ENCODE data around the gene SMC3.
A peak's percentile ranks its signal among the peaks of the same experiment; 100 is the strongest.
"Not testable (repeated sequence)": the region's sequence is repeated elsewhere in the genome, so short reads cannot be mapped to it uniquely, and the experiment has no call there.

The SMC3 gene

DNA sequence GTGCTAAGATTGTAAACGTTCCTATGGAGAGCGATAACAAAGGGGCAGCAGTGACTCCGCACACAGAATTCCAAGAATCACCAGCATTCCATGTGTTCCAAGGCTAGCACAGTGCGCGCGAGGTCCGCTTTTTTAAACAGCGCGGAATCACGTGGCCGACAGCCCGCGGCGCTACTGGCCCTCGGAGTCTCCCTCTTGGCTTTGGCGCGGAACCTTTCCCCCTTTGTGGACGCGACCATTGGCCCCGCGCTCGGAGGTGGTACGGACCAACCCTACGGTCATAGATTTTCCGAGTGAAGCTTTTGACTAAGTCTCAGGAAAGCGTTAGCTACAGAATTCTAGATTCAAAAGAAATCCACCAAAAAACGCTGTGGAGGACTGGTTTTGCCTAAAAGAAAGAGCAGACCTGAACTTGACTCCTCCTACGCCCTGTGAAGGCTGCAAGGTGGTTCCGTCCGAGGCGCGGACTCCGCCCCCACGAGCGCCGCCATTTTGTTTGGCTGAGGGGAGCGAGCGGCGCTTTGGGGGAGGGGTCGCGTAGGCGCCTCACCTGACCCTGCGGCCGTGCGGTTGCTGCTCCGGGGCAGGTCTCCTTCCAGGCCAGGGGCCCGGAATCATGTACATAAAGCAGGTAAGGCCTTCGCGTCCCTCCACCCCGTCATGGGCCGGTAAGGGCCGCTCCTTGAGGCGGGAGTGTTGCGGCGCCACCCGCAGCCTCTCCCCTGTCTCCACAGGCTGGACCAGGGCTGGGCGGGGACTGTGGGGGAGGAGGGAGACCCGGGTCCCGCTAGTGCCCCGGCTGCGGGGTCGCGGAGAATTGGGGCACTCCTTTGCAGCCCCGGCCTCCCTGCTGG lies at the start of gene SMC3:
Gene SMC3 (plus strand): TSS at position 495 of the 854 bp plus-strand sequence. CDS start 122 bp downstream, at position 617.
- peak; percentile 94 to 96 (median 95) for DNase-seq

DNA sequence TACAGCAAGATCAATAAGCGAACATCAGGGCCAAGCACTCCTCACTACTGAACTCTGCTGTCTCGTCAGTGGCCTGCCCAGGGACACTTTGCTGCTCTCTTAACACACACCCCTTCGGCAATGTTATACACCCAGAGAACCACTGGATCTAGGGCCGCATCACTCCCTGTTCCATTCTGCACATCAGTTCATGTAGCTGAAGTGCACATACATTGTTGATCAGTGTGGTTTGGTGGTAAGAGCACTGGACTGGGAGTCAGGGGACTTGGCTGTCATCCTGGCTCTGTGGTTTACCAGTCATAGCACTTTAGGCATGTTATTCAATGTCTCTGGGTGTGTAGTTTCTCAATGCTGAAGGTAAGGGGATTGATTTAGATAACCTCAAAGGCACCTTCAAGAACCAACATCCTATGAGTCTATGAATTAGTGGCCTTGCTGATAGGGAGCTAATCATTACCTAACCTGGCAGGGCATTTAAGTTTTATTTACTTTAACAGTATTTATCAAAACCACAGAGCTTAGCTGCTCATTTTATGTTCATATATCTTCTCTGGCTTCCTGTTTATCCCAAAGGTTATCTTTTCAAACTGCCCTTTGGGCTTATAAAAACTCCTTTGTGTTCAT lies 45.0 kb upstream of the SMC3 start:
- no peak for DNase-seq

DNA sequence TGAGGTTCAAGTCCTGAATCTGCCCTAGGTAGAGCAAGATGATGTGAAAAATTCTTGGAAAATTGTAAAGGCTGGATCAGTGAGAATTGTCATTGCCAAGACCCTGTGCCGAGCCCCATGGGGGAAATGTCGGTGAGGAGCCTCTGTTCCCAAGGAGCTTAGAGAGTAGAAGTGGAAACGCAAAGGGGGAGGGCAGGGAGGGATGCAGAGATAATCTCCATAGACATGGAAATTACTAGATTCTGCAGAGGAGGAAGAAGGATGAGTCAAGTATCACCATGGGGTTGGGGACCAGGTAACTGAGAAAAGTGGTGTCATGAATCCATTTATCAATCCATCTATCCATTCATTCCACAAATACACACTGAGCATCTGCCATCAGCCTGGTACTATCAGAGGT lies 43.8 kb upstream of the SMC3 start:
- DNase-seq: no peak

DNA sequence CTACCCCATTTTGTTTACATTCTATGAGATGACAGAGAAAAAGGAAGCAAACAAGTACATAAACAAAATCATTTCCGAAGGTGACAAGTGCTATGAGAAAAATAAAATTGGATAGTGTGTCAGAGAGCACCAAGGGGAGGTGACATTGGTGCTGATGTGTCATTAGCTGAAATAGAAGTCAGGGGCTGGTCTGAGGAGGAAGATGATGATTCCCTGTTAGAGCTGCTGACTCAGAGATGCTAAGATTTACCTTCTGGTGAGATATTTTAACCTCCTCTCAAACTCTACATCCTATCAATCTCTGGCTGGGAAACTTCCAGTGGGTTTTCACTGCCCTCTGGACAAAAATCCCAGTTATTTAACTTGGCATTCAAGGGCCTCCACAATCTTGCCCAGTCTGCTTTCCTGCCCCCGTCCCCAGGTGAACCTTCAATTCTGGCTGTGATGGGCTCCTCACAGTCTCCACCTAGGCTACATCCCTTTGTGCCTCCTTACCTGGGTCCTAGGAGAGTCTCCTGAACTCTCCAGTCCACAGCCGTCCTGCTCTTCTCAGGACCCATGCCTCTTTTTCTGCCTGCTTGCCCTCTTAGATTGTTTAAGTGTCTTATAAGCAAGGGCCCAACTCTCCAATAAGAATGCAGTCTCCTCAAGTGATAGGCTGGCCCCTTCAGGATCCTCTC lies 43.2 kb upstream of the SMC3 start:
- DNase-seq: no peak

DNA sequence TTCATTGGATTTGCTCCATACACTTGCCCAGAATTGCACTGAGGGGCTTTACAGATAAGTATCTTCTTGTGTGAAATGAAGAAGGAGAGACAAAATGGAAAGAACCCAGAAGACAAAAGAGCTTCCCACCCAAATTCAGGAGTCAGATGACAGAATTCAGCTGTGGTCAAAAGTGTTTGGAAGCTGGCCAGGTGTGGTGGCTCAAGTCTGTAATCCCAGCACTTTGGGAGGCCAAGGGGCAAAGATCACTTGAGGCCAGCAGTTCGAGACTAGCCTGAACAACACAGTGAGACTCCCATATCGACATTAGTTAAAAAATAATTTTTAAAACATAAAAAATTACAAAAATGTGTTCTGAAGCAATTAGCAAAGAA lies 42.6 kb upstream of the SMC3 start:
- DNase-seq: no peak

DNA sequence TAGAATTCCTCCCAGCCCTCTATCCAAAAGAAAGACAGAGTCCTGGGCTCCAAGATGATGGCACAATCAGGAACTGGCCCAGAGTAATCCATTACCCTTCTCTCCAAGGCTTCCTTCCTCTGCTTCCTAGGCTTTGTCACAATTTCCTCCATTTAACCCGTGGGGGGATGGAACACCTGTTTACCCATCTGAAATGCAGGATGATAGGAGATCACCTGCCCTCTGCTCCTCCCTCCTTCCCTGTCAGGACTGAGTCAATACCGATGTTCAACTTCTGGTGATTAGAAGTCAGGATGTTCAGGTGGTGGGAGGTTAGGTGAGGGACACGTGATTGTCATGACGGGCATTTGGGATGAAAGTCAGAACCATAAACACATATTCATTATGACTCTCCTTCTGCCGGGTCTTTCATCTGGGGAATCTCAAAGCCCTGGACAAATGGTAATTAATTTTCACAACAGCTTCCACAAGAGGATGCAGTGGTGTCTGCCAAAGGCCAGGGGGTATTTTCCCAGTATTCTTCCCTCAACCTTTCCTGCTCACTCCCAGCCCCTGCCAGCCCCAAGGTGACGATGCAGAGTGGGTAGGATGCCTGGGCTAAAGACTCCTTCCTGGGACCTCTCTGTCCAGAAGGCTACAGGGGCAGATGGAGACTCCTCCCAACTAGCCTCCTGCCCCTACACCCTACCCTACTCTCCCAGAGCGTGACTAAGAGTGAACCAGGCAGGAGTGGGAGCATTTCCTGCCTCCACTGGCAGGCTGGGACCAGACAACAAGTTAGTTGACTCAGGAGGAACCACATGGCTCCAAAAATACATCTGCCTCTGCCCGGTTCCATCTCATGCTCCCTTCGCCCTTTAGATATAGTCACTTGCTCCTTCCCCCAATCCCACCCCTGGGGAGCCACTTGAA lies 41.9 kb upstream of the SMC3 start:
- peak; percentile 76 to 88 (median 85) for DNase-seq

DNA sequence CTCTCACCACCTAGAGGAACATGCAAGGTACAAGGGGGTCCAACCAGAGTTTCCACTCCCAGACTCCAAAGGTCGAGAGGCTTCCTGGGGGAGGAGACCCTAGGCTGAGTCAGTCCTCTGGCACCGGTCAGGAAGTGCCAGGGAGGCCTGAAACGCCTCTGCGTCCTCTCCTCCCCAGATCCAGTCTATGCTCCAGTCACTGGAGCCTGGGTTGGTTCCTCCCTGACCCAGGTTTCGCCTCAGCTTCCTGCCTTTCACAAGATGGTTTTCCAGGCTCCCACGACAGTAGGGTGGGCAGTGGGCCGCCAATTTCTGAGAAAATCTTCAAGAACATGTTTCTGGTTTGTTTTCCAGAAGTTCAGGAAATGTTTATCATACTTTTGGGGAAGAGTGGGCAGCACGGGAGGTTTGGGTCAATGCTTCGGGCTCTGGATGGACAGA lies 39.7 kb upstream of the SMC3 start:
- peak in 2 of 3 donors; percentile 63 to 65 for DNase-seq

DNA sequence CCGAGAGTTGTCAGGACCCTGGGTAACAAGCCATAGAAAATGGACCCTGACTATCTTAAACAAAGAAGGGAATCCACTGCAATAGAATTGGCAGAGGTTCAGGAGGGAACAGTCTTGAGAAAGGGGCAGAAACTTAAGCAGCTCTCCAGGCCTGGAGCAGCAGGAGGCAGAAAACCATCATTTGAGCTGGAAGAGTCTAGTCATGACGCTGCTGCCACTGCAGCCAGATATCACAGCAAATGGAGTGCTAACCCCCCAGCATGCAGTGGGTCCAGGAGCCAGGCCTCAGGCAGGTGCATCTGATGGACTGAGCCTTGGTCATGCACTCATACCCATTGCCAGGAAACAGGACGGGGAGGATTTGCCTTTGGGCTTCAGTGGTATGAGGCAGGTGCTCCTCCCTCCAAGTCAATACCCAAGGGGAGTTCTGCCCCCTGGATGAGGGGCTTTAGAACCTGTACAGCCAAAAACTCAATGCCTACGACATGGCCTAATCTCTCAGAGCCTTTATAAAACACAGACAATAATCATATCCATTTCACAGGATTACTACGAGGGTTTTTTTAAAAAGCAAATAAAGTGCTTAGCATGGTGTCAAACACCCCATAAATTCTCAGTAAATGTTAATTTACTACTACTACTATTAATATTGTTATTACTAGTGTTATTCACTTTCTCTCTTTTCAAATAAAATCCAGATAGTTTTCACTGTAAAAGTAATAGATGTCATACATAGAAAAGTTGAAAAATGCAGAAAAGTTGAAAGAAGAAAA lies 39.1 kb upstream of the SMC3 start:
- DNase-seq: no peak

DNA sequence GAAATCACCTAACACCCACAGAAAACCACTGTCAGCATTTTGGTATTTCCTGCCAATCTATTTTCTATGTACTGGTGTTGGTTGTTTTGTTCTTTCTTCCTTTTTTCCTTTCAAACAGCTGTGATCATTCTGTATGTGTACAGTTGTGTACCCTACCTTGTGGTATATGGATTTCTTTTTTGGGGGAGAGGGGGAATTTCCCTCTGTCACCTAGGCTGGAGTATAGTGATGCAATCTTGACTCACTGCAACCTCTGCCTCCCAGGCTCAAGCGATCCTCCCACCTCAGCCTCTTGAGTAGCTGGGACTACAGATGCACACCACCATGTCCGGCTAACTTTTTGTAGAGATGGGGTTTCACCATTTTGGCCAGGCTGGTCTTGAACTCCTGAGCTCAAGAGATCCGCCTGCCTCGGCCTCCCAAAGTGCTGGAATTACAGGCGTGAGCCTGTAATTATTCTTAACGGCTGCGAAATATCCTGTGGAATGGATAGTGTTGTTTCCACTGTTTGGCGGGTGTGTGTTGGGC lies 38.4 kb upstream of the SMC3 start:
- not testable (repeated sequence) for DNase-seq

DNA sequence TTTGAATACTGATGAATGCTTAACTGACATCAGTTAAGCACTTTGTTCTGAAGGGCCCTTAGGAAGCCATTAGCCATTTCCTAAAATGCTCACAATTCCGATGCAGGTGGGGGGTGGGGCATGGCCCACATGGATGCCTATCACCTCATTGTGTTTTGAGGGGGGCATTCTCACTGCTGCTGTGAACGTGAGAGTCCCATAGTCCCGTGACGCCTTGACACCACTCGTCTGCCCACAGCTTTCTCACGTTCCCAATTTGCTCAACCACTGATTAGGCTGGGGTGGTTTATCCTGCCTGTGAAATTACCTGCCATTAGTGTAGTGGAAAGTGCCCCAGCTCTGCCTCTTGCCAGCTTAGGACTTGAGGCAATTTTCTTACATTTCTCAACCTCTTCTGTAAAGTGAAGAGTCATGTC lies 37.9 kb upstream of the SMC3 start:
- peak in 1 of 3 donors; percentile 40 for DNase-seq

DNA sequence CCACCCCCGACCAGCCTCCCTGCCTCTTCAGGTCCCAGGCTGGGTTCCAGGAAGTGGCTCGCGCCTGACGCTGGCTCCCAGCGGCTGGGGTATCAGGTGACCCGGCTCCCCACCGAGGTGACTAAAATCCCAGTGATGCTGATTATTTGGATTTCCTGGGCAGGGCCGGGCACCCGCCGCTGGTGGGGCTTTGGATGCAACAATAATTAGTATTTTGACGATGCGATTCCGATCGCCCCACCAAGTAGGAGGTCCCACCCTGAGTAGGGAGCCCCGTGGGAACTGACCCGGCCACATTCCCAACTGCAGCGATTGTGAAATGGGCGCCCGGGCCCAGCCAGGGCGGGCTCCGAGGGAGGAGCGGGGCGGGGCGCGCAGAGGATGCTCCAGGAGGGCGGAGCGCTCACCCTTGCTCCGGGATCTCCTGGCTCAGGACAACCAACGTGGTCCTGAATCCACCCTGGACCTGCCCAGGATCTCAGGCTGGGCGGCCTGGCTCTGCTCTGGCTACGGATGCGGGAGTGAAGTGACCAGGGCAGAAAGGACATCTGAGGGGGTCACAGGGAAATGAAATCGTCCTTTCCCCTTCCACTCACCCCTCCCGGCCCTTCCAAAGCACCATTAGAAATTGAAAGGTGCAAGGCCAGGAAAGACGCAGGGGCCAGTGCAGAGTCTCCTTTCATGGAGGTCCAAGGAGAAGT lies 37.2 kb upstream of the SMC3 start:
- peak in 2 of 3 donors; percentile 16 to 58 for DNase-seq

DNA sequence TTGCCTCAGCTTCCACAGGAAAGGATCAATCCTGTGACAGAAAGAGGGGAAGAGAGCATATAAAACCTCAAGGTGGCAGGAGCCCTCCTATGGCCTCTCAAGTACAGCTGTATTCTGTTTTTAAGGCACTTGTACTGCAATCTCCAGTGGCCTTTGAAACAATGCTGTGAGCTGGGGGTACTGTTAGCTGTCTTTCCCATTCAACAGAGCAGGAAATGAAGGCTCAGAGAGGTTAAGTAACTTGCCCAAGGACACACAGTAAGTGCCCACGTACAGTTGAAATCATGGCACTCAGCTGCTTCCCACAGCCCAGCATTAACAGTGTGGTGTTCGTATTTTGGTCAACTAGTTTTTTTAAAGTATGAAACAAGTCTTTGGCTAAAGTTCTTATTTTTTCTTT lies 35.8 kb upstream of the SMC3 start:
- DNase-seq: peak in 1 of 3 donors; percentile 18

DNA sequence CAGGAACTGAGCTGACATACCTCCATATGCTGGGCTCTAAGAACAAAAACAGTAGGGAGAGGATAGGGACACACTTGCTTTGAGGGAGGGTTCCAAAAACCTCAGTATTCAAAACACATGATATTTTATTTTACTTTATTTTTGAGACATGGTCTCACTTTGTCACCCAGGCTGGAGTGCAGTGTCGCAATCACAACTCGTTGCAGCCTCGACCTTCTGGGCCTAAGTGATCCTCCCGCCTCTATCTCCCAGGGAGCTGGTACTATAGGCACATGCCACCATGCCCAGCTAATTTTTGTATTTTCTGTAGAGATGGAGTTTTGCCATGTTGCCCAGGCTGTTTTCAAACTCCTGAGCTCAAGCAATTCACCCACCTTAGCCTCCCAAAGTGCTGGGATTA lies 34.9 kb upstream of the SMC3 start:
- DNase-seq: peak in 1 of 3 donors; percentile 22

DNA sequence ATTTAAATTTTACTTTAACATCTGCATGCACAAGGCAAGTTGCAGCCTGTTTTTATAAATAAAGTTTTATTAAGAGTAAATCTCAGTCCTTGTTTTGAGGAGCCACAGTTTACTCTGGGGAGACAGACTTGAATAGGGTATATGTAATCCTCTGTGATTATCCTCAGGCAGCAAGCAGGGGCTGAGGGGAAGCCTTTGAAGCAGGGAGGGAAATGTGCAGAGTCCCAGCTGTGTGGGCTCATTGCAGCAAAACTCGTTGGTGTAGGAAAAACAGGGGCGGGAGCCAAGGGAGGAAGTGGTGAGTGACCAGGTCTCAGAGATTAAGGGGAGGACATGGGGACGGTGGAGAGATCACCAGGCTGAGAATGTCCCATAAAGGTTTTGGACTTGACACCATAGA lies 34.3 kb upstream of the SMC3 start:
- DNase-seq: peak; percentile 78 to 82 (median 81)

DNA sequence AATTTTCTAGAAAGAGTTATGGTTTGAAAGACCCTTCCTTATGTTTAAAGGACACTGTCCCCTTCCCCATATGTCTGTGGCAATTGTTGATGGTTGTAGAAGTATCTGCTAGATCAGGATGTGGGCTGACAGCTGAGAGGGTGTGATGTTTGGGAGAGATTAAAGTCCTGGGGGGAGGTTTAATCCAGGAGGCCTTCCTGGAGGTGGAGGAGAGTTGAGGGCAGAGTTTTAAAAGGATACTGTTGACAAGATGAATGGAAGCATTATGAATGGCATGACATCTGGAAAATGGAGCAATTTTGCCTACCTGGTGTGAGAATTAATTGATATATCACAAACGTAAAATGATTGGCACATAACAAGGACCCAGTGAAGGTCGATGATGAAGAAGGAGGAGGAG lies 32.9 kb upstream of the SMC3 start:
- no peak for DNase-seq

DNA sequence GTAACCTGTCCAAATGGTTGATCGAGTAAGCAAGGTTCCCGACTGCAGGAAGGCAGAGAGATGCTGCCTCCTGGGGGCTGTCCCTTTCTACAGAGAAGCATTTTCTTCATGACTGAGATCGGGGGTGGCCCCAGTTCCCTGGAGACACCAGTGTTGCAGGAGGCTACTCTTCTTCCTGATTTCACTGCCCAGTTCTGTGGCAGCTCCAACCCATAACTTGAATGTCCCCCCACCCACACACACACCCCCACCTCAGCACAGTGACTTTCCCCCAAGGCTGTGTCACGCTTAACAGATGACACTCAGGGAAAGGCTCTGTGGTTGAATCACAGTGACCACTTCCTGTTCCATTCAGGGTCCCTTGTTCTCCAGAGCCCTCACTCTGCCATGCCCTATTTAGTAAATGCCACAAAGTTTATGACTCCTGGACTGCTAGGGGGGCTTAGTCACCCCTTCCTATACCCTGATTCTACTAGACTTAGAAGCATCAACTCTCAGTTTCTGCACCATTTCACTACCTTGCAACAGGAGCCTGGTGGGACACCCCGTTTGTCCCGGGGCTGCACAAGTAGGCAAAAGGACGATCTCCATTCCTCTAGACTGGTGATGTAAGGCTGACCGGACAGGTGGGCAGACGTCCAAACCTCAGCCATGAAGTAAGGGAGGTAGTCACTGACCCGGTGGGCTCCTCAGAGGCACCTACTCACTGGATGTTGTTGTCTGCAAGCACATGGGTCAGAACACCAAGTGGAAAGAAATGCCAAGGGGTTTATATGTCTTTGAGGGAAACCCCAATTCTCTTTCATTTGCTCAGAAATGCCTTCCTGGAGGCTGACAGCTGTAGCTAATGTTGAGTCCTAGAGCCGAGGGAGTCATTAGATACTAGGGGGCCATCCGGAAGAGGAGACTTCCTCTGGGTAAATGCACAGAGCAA lies 31.3 kb upstream of the SMC3 start:
- peak; percentile 95 to 98 (median 97) for DNase-seq

DNA sequence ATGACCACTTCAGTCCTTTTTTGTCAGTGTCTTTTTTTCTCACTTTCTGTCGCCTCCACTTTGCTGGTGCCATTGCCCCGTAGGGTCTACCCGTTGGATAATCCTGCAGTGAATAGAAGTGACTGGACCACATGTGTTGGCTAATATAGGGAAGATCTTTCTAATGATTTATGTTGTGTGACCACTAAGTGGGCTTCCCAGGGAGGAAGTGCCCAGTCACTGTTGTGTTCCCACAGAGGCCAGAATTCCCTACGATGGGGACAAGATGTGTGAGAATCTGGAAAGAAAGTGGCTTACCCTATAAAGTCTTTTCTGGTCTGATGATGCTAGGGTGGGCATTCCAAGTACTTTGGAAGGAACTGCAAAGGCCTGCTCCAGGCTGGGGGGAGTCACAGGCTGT lies 28.4 kb upstream of the SMC3 start:
- DNase-seq: peak; percentile 72 to 88 (median 76)

DNA sequence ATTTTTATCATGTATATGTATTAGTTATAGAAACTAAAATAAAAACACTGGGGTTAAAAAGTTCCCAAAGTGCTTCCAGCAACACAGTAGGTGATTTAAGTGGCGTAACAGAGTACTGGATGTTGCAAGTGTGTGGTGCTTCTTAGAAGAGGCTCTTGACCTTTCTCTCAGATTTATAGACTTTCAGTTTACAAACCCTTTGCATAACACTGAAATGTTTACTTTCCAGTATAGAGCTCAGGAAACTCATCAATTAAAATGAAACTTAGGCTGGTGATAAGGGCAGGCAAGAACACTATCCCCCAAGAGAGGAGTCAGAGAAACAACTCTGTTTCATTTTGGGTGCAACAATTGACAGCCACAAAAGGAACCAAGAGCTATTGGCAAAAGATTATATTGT lies 27.5 kb upstream of the SMC3 start:
- peak in 1 of 3 donors; percentile 54 for DNase-seq

DNA sequence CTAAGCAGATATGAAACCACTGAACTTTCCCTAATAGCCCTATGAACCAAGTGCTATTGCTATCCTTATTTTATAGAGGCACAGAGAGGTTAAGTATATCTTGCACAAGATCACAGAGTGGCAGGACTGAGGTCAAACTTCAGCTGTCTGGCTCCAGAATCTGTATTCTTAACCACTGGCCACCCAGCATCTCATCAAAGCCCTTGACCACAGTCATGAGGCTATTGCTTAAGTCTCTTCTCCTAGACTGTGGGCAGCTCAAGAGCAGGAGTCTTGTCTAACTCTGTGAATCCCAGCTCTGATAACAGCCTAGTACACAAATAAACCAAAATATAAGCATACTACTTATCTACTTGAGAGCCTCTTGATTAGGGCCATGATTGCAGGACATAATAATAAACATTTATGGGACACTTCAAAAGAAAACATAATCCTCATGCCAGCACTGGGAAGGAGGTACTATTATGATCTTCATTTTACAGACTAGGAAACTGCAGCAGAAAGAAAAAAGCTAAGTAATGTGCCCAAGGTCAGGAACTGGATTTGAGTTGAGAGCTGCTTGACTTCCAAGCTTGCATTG lies 22.4 kb upstream of the SMC3 start:
- peak; percentile 80 to 85 (median 84) for DNase-seq

All from suppressor macrophage treated with lipopolysaccharide for 1 hour (primary cell).